Effector memory CD4-positive, alpha-beta T cell (primary cell): ENCODE measurements around the gene TEX22.

Experiments used
- DNase-seq, 3 donors: peaks; one replicate each; pipeline ENCODE4 v3.0.0-alpha.2; 2020
- H3K27ac ChIP-seq: 2 replicates; pipeline ENCODE4 v1.7.0; 2013; ENCODE audit warnings: mild to moderate bottlenecking, low read length, moderate library complexity; ENCODE audit not compliant: insufficient read depth, poor library complexity, severe bottlenecking
- H3K27me3 ChIP-seq: replicated peaks from 2 replicates; pipeline ENCODE4 v1.7.0; 2013; ENCODE audit warnings: mild to moderate bottlenecking, low read length; ENCODE audit not compliant: insufficient read depth, control insufficient read depth, poor library complexity, severe bottlenecking
- H3K36me3 ChIP-seq: 2 replicates; pipeline ENCODE4 v1.7.0; 2013; ENCODE audit warnings: mild to moderate bottlenecking, low read length, moderate library complexity; ENCODE audit not compliant: control insufficient read depth, insufficient read depth
- H3K4me1 ChIP-seq: 2 replicates; pipeline ENCODE4 v1.7.0; 2013; ENCODE audit warnings: low read length, mild to moderate bottlenecking; ENCODE audit not compliant: control insufficient read depth, insufficient read depth, poor library complexity, severe bottlenecking
- H3K4me3 ChIP-seq: 2 replicates; pipeline ENCODE4 v1.7.0; 2013; ENCODE audit warnings: low read length, low read depth, mild to moderate bottlenecking; ENCODE audit not compliant: insufficient read depth, poor library complexity, severe bottlenecking
- H3K9me3 ChIP-seq: 2 replicates; pipeline ENCODE4 v1.7.0; 2013; ENCODE audit warnings: mild to moderate bottlenecking, low read length, moderate library complexity; ENCODE audit not compliant: control insufficient read depth

Gene TEX22

GRCh38 chr14:105366386-105367074 is 31.8 kb upstream of the TEX22 start:
- Histone ChIP-seq H3K27me3 (no peaks in the 10 kb centered on the region), H3K36me3 (no peaks in the 10 kb centered on the region)

GRCh38 chr14:105367116-105368031 is 31.0 kb upstream of the TEX22 start:
- DNase-seq, result no peak
- Histone ChIP-seq H3K4me1 (no peaks in the 10 kb centered on the region), H3K27me3 (no peaks in the 10 kb centered on the region), H3K36me3 (no peaks in the 10 kb centered on the region), H3K27ac (no peak overlapping the region), H3K4me3 (no peak overlapping the region), H3K9me3 (no peaks in the 10 kb centered on the region)

More at GRCh38 chr14:105366386-105367074, 31.8 kb upstream of the TEX22 start:
- no peak overlapping the region for H3K4me3 ChIP-seq
- no peaks in the 10 kb centered on the region for H3K4me1 ChIP-seq
- H3K27ac ChIP-seq, result no peak overlapping the region
- DNase-seq, result no peak
- H3K9me3 ChIP-seq, result no peaks in the 10 kb centered on the region

GRCh38 chr14:105368032-105368417 is 30.3 kb upstream of the TEX22 start:
- Histone ChIP-seq H3K4me3 (no peak overlapping the region), H3K36me3 (no peaks in the 10 kb centered on the region), H3K4me1 (no peaks in the 10 kb centered on the region), H3K9me3 (no peaks in the 10 kb centered on the region), H3K27ac (no peak overlapping the region), H3K27me3 (no peaks in the 10 kb centered on the region)
- no peak for DNase-seq

GRCh38 chr14:105368426-105368825 is 29.9 kb upstream of the TEX22 start:
- no peaks in the 10 kb centered on the region for H3K27me3 ChIP-seq

GRCh38 chr14:105368910-105369652 is 29.3 kb upstream of the TEX22 start:
- no peak overlapping the region for H3K27ac ChIP-seq
- no peak overlapping the region for H3K4me3 ChIP-seq
- no peaks in the 10 kb centered on the region for H3K4me1 ChIP-seq
- no peaks in the 10 kb centered on the region for H3K36me3 ChIP-seq
- H3K27me3 ChIP-seq, result no peaks in the 10 kb centered on the region
- no peak for DNase-seq
- H3K9me3 ChIP-seq, result no peaks in the 10 kb centered on the region

More at GRCh38 chr14:105368426-105368825, 29.9 kb upstream of the TEX22 start:
- no peak for DNase-seq
- H3K4me3 ChIP-seq, result no peak overlapping the region
- no peaks in the 10 kb centered on the region for H3K36me3 ChIP-seq
- no peaks in the 10 kb centered on the region for H3K9me3 ChIP-seq
- no peaks in the 10 kb centered on the region for H3K4me1 ChIP-seq
- H3K27ac ChIP-seq, result no peak overlapping the region

GRCh38 chr14:105369653-105370040 is 28.7 kb upstream of the TEX22 start:
- Histone ChIP-seq H3K4me1 (no peaks in the 10 kb centered on the region), H3K9me3 (no peaks in the 10 kb centered on the region), H3K27me3 (no peaks in the 10 kb centered on the region), H3K4me3 (no peak overlapping the region), H3K27ac (no peak overlapping the region), H3K36me3 (no peaks in the 10 kb centered on the region)
- no peak for DNase-seq

- DNase-seq, result no peak
- Histone ChIP-seq H3K27ac (no peak overlapping the region), H3K36me3 (no peaks in the 10 kb centered on the region), H3K4me3 (no peak overlapping the region), H3K27me3 (no peaks in the 10 kb centered on the region), H3K9me3 (no peaks in the 10 kb centered on the region), H3K4me1 (no peaks in the 10 kb centered on the region)
These were observed 23.9 kb upstream of the TEX22 start for GRCh38 chr14:105374389-105374788.

GRCh38 chr14:105375635-105376057 is 22.7 kb upstream of the TEX22 start:
- Histone ChIP-seq H3K27me3 (no peaks in the 10 kb centered on the region), H3K4me1 (no peaks in the 10 kb centered on the region), H3K4me3 (no peak overlapping the region), H3K9me3 (no peaks in the 10 kb centered on the region), H3K36me3 (no peaks in the 10 kb centered on the region), H3K27ac (no peak overlapping the region)
- no peak for DNase-seq

- H3K27ac ChIP-seq, result no peak overlapping the region
- H3K4me3 ChIP-seq, result no peak overlapping the region
These were observed 21.6 kb upstream of the TEX22 start for GRCh38 chr14:105376521-105377440.

More at GRCh38 chr14:105376521-105377440, 21.6 kb upstream of the TEX22 start:
- DNase-seq, result no peak
- Histone ChIP-seq H3K36me3 (no peaks in the 10 kb centered on the region), H3K27me3 (no peaks in the 10 kb centered on the region), H3K4me1 (no peaks in the 10 kb centered on the region), H3K9me3 (no peaks in the 10 kb centered on the region)
